Hematopoietic multipotent progenitor cell (in vitro differentiated cells): ENCODE measurements around the gene KLF7. TPM values are rescaled to one million over a fixed set of nuclear protein-coding genes. Genes with fewer than 3 reads are reported as not detected.

Experiments used
- DNase-seq, 3 donors: peaks; one replicate each; pipeline ENCODE4 v3.0.0-alpha.2; 2011 to 2015; ENCODE audit warnings: low read depth in 2 of 3, low spot score in 2 of 3
- total RNA-seq: library from RNA; depleted of rRNA; stranded (reverse); fragments of >200 nt; gene quantifications from one replicate; pipeline ENCODE4 v1.2.3, GENCODE V29; 2012

The KLF7 gene
- total RNA-seq, 1 donor: 22.6 TPM

DNA sequence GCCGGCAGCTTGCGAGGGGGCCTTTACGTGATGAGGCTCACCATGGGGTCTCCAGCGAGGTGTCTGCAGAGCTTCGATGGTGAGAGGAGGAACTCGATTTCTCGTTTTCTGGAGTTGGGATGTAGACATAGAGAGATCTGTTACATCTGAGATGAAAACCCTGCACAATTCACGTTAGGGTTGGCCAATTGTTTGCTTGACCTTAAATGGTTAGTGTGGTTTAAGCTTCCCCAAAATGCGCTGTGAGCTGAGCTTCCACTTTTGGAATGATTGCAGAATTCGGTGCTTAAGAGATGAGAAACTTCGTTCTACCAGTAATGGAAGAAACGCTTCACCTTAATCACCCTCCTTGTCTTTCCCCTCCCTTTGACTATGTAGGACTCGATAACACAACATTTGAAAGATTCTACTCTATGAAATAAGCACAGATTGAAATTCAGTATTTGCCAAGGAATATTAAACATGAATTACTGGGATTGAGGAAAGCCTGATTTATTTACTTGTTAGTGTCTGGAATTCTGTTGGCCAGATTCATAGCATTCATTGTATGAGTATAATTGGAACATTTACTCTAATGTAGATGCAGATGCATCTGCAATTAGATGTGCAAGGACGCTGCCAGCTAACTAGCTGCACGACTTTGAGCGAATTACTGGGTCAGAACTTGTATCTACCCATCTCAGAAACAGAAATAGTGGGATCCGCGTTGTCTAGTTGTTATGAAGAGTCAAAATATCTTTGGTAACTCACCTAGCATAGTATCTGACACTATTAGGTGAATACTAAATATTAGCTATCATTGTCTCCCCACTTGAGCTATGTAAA lies 1.6 kb upstream of the KLF7 start:
- peak in 2 of 3 donors; percentile 40 to 71 for DNase-seq

DNA sequence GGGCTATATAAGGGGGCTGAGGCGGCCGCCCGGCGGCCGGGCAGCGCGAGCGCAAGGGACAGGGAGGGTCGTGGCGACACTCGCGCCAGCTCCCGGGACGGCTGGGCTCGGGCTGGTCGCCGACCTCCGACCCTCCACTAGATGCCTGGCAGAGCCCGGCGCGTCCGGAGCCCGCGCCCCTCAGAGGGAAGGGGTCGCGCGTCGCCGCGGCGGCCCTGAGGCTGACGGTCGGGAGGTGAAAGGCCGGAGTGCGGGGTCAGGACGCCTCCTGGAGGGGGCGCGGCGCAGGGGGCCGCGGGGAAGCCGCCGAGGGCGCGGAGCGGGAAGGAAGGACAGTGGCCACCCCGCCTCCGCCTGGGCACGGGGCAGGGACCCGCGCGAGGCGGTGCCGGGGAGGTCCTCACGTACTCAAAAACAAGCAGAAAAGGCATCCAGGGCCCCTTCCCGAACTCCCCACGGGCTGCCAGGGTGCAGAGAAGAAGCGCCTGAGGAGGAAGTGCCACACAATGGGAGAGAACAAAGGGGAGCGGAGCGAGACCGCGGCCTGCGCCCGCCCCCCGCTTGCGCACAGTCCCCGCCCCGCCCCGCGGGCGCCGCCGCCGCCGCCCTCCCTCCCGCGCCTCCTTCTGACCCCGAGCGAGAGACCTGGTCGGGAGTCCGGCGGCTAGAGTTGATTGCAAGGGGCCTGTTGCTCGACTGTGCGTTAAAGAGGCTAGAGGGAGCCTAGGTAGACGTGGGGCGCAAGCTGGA lies 776 bp upstream of the KLF7 start:
- DNase-seq: peak in 2 of 3 donors; percentile 76 to 85

DNA sequence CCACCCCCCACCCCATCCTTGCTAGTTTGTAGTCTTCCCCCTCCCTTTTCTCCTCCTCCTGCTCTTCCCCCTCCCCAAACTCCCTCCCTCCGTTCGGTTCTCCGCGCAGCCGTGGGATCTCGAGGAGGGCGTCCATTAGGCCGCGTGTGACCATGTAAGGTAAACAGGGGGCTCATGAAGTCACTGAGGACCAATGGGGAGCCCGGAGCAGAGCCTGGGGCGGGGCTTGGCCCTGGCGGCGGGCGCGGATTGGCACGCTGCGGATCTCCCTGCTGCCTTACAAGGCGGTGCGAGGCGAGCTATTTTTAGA lies 246 bp upstream of the KLF7 start:
- DNase-seq: peak; percentile 83 to 100 (median 98)

DNA sequence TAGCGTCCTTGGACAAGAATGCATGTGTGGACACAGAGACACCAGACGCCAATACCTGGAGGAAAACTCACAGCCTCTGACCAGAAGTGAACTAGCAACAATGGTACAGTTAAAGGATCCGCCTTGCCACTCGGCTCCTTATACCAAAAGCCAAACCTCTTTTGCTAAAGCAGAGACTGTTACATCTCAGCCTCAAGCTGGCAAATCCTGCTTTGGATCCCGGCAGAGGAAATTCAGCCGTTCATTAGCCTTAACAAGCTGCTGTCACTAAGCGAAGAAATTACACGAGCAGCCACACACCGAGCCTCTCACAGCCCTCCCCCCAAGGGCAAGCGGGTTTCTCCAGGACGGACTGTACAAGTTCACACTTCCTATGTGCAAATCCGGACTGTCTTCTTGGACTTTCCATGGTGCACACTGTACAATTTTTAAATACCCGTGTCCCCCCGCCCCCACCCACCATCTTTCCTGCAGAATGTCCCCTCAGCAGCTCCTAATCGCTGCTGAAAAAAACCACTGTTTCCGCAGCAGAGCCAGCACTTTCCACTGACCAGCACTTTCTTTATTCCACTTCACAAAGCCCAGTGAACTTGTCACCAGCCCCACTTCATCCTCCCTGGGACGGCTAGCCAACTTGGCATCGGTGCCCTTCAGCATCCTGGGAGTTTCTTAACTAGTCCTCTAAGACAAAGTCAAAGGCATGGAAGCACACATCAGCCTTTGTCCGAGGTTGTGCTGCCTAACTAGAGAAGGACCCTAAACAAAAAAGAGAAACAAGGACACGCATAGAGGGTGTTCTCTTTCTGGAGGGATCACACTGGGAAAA lies 1.5 kb downstream of the KLF7 start:
- peak in 1 of 3 donors; percentile 21 for DNase-seq

DNA sequence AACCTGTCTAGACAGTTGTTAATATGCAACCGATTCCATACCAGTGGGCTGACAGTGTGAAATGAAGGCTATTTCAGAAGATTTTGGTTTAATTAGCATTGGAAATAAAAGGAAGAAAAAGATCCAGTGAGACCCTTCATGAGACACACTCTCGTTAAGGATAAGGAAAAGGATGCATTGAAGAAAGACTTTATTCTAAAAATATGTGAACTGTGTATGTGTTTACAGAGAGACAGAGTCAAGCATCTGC lies 2.1 kb downstream of the KLF7 start:
- DNase-seq: no peak

DNA sequence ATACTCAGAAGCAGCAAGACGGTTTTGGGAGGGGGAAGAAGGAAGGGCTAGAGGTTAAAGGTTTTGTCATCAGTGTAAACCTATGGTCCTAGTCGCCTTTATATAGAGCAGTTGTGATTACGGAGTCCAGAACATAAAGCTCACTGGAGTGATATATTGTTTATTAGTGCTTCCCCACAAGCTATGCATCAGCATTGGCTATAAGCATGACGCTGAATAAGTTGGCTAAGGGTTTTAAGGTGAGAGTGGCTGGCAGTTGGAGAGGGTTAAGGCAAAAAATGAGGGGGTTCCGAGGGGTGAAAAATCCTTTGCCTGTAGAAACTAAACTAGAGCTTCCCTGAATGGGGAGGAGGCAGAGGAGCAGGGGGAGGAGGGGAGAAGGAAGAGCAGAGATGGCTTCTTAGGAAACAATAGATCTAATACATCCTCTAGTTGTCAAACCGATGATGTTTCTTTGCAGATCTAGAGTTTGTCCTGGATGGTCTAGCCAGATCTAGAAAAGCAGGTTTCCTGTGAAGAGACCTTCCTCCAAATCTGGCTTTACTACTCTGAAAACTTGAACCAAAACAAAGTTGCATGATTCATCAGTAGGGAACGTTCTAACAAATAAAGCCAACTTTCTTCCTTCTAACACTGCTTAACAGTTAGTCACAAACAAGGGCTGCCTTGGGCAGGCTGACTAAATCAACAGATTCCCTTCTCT lies 2.5 kb downstream of the KLF7 start:
- DNase-seq: peak in 1 of 3 donors; percentile 56

DNA sequence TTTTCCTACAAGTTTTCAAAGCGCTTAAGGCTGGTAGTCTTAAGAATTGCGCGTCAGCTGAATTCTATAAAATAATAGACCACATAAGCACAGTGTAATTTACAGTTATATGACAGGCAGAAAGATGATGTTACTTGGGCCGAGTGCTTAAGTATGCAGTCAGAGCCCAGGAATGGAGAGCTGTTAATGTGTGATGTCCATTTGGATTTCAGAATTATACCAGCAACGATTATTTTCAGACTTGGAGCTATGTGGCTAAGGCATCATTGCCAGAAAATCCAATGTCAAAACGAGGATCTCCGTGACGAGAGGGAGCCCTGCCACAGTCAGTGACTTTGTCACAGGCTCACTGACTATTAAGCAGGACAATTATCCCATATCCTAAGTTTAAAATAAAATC lies 3.4 kb downstream of the KLF7 start:
- no peak for DNase-seq

DNA sequence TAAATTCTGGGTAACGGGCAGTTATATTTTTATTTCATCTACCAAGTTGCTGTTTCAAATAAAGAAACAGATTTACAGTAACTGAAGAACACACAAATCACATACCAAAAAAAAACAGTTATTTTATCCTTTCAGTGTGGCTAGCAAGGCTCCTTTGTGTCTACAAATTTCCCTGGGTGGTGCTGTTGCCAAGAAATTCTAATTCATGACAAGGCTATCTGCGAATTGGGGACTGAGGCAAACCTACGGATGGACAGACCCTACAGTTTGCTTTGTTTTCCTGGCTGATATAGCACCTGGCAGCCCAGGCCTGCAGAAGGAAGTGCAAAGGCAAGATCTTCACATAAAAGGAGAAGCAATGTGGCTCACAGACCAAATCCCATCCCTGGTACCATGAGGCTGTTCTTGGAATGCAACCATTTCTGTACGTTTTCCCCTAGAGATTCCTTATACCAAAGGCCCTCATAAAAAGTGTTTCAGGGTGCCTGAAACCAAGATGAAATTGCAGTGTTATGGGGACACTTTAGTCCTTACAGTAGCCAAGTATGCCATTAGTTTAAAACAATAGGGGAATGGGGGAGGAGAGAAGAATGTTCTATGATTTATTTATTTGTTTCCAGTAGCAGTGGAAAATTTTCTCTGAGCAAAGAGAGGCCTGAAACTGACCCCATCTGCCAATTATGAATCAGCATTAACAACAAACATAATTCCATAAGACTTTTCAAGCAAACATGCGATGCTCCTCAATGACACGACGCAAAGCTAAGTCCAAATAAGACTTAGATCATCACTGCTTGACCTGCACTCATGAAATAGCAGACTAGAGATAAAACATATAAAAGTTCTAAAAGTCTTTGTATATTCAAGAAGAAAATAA lies 4.3 kb downstream of the KLF7 start:
- DNase-seq: no peak

DNA sequence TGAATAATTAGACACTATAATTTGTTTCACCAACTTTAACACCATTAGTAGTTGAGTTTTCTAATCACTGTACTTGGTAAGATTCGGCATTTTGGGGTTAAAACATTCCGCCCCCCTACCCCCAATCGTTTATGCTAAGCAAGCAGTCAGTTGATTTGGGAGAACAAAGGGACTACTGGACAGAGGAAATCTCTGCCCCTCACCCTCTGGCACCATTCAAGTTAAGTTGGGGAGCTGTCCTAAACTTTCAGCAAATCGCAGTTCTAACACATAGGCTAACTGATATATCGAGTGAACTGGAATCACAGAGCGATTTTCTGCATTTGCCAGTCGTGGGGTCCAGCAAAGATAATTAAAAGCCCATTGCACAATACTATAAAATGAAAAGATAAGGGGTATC lies 5.6 kb downstream of the KLF7 start:
- DNase-seq: no peak

DNA sequence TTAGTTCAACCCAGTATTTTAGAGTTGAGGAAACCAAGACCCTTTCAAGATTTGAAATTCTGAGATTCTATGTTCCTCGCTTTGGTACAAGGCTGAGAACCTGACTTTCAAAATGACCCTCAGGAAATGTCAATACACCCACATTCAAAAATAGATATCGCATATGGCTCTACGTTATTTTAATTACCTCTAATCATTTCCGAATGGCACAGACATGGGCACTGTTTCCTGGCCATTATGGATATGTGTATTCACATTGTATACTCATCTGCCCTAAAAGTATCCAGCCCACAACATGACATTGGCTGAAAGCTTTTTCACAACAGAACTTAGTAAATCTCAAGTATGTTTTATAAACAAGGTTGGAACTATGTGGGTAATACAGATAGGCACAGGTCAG lies 6.7 kb downstream of the KLF7 start:
- DNase-seq: no peak

DNA sequence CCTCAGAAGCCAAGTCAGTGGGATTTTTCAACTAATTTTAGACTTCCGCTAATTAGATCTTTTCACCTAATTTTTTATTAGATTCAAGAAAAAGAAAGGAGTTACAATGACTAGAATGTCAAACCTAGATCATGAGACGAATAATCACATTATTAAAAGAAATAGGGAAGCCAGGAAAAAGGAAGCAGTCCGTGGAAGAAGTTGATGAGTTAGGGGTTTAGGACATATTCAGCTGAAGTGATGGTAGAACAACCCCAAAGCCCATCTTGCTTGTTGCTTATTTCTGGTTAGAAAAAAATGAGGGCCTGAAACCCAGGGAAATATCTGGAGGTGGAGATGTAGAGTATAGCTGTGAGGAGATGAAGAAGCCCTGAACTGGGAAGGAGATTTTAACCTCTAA lies 8.0 kb downstream of the KLF7 start:
- DNase-seq: no peak

DNA sequence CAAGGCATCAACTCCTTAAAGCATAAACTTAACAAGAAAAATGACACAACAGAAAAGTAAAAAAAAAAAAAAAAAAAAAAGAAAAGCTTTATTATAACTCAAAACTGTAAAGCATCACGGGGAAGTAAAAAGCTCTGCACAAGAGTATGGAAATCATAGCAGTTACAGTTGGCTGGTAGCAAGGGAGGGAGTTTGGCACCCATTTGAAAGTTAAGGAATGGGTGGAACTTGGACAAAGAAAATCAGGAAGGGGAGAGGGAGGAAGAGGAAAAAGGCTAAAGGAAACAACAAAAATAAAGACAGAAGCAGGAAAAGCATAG lies 8.6 kb downstream of the KLF7 start:
- DNase-seq: no peak

DNA sequence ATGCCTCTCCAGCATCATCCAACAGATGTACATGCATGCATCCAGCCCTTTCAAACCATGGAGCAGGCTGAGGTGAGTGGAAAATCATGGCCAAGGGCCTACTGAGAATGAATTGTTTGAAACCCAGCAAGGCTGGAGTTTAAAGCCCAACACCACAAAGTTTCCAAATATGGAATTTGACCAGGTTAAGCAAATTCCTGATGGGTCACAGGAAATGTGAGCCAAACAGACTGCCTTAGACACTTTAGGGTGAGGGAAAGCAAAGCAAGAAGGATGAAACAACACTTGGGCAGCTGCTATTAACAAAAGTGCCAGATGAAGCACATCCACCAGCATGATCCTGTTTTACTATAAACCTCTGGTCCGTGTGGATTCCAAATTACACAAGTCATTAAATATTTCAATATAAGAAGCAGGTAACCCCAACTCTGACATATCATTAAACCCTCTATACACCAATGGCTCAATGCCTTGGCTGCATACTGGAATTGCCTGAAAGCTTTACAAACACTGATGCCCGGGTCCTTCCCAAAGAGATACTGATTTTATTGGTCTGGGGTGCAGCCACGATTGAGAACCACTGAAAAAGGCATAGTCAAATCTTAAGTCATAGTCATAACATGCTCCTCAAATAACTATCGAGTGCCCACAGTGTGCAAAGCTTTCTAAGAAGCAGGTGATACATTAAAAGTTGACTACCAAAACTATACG lies 9.1 kb downstream of the KLF7 start:
- no peak for DNase-seq

DNA sequence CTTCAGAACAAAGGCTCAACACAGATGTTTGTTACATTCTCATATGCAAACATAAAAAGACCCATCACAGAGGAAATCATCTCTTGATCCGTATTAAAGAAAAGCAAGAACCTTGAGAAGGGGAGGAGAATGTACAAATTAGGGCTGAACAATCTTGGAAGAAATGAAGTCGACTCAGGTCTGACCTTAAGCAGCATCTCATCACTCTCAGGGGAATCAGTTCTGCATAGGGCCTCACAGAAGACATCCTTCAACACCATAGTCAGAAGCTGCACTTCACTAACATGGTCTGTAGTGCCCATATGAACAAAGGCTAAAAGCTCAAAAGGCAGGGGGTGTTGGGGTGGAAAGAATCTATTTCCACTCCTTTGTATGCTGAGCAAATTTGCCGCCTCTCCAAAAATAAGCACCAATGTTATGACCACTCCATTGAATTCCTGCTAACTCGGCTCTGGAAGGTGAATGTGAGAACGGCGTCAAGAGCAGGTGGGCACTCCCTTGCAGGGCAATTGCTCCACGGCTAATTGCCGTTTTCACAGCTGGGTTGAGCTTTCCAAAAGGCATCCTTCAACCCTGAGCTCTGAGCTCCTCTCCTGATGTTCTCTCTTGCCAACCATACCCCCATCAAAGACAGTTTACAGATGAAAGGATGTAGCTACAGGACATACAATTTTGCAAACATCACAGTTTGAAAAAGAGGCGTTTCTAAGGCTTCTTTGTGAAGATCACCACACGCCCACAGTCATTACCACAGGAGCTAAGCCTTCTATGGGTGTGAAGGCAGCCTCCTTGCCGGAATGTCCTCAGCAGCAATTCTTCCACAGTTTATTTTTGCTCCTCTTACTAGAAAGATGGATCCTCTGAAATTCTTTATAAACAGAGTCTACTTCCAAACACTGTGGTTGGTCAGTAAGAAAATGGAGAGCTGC lies 10.0 kb downstream of the KLF7 start:
- no peak for DNase-seq

DNA sequence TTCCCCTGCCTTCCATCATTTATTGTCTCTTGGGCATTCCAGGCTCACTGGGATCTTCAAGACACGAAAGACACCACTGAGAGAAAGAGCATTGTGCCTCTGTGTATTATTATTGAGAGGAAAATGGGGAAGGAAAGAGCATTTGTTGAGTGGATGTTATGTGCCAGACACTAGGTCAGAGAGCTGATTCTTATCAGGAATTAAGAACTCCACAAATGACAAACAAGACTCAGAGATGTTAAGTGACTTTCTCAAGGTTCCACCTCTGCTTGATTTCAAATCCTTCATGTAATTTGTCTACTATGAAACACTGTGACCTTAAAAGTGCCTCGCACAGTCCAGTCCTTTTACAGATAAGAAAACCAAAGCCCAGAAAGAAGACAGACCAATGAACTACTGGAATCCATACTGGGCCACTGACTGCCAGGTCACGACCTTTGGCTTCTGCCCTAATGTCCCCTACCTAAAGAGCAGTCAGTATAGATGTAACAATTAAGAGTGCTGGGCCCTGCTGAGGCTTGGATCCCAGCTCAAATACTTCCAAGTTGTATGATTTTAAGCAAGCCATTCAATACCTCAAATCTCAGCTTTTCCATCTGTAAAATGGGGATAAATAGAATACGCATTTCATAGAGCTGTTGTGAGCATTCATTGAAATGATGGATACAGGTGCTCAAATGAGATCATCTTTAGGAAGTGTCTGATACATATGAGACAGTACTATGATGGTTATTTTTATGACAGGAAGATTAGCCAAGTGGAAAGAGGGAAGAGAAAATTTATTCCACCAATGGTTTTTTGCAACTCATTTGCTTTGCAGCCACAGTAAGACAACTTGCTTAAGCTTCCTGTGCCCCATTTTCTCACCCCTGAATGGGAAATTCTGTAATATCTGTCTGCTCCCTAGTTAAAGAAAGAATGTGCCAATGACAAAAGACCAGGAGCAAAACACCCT lies 10.9 kb downstream of the KLF7 start:
- no peak for DNase-seq

DNA sequence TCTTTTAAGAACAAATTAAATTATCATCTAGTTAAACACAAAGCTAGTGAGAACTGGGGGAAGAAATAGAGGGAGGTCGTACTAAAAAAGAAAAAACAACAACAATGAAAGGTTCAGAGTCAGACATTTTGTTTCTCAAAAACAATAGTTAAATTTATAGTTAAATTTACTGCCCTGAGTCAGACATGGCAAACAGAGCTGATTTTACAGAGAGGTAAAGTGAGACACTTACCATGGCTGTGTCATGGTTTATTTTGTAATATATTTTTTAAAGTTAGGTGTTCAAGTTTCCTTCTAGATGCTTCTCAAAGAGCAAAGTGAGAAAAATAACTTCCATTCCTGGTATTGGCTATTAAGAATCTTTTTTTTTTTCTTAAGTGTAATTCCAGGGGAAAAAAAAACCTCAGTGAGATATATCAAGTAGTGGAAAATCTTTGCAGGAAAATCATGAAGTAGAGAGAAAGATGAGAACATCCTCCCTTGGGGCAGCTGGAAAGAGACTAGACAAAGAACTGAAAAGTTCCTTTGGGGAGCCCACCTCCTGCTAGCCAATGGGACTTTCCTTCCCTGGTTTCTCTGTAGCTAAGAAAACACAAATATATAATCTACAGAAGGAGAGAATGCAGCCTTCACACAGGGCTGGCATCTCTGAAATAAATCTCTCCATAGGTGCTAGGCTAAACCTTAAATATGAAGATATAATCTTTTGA lies 12.3 kb downstream of the KLF7 start:
- DNase-seq: no peak

DNA sequence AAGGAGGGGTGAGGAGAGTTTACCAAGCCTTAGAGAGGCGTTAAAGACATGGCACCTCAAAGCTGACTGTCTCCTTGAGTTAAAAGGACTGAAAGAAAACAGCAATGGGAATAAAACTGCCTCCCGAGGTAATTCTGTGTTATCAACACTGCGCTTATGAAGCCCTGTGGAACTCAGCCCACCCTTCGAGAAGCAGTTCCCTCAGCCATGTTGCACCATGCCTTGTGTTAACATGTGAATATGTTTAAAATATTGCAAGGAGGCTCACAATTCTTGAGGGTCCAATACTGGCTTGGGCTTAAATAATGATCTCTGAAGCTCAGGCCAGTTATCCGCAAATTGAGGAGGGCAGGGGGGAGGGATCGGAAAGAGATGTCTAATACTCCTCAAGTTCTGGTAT lies 14.7 kb downstream of the KLF7 start:
- DNase-seq: no peak
